ENCODE results near the gene CDH4.

CDH4 gene

GRCh38 chr20:61284752-61285151 lies 32.7 kb downstream of the CDH4 start:
- DNase-seq, result no peak

GRCh38 chr20:61285152-61285645 lies 33.1 kb downstream of the CDH4 start:
- no peak for DNase-seq

DNA sequence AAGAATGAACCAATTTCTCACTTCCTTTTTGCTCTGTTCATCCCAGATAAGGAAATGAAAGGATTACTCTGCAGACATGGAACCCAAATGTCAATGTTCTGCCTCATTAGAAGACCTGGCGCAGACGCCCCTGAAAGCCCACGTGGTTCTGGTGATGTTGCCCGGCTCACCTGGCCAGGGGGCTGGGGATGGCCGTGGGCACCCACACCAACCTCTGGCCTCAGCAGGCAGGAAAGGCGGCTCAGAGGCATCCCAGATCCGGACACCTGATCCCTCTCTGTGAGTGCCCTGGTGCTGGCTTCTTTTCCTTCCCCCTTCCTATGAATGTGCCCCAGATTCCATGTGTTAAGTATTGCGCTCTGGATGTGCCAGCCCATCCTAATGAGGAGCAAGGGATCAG lies 33.6 kb downstream of the CDH4 start:
- DNase-seq, result no peak

- DNase-seq, result no peak
Measured at GRCh38 chr20:61287583-61288275, 35.7 kb downstream of the CDH4 start.

GRCh38 chr20:61288331-61288784 lies 36.3 kb downstream of the CDH4 start:
- no peak for DNase-seq

DNA sequence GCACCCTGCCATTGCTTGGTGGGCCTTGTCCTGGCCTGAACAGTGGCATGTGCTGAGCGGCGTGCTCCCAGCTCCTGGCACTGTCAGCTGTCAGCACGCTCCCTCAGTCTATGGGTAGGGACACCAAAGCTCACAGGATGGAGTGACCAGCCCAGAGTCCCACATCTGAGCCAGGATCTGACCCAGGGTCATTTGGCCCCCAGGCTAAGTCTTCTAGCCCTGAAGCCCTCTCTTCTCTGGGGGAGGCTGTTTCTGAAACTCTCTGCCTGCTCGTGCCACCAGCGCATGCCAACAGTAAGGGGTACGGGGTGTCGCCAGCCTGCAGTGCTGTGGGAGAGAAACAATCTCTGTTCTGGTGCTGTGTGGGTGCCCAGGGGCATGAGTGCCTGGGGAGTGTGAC lies 37.1 kb downstream of the CDH4 start:
- DNase-seq, result no peak

DNA sequence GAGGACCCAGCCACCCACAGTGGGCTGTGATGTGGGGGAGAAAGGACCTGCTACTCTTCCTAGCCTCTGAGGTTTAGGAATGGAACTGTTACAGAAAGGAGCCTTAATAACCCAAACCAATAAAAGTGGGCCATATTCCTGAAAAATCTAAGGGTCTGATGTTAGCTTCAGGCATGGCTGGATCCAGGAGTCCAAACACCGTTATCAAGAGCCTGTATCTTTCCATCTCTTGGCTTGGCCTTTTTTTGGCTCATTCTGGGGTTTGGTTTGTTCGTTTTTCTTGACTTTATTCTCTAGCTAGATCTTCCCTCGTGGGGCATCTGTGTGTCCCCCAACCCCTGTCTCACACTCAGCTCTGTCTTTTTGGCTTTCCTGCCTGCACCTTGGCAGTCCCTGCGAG lies 38.7 kb downstream of the CDH4 start:
- DNase-seq, result no peak

- DNase-seq, result no peak
Measured at GRCh38 chr20:61291166-61291829, 39.2 kb downstream of the CDH4 start.

DNA sequence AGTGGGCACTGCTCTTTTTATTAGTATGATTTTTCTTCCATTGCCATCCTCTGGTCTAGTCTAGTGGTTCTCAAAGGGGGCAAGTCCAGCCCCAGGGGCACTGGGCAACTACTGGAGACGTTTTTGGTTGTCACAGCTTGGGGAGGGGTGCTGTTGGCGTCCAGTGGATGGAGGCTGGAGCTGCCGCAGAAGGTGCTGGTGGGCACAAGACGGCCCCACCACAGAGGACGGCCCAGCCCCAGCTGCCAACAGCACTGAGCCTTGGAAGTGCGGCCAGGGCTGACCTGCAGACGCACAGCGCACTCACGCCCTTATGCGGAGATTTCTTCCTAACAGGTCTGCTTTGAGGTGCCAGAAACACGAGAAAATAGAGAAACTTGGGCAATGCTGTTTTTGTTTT lies 40.3 kb downstream of the CDH4 start:
- no peak for DNase-seq

- DNase-seq, result no peak
Measured at GRCh38 chr20:61292821-61293612, 41.0 kb downstream of the CDH4 start.

DNA sequence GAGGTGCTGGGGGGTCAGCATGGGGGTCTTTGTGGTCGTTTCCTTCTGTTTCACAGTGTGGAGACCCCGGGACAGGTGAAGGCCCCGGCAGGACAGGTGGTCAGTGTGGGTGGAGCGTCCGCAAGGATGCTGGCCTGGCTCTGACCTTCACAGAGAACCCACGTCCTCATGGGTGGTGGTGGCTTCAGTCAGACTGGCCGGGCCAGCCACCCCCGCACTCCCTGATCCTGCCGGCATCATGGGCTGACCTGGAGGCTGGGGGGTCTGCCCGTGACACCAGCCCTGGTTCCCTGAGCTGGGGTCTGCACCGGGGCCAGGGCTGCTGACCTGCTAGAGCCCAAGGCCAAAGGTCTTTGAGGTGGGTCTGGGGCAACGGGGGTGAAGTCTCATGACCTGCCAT lies 41.9 kb downstream of the CDH4 start:
- DNase-seq, result no peak

GRCh38 chr20:61295249-61295648 lies 43.2 kb downstream of the CDH4 start:
- DNase-seq, result no peak

- DNase-seq, result no peak
Measured at GRCh38 chr20:61295682-61296628, 43.9 kb downstream of the CDH4 start.

DNA sequence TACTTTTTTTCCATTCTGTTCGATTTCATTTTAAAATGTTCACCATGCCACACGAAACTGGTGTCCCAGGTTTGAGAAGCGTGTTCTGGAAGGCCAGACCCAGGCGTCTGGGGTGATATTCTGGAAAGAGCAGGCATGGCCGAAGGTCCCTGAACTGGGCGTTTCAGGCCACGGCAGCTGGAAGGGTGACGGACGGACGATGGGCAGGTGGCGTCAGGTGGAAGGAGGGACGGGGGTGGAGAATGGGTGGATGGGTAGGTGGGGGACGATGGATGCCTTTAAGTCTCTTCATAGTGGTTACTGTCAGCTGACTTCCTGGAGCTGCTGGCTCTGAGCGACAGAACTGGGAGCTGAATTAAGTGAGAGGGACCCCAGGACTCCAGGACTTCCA lies 44.6 kb downstream of the CDH4 start:
- DNase-seq, result no peak

- DNase-seq, result no peak
Measured at GRCh38 chr20:61297491-61297890, 45.4 kb downstream of the CDH4 start.

DNA sequence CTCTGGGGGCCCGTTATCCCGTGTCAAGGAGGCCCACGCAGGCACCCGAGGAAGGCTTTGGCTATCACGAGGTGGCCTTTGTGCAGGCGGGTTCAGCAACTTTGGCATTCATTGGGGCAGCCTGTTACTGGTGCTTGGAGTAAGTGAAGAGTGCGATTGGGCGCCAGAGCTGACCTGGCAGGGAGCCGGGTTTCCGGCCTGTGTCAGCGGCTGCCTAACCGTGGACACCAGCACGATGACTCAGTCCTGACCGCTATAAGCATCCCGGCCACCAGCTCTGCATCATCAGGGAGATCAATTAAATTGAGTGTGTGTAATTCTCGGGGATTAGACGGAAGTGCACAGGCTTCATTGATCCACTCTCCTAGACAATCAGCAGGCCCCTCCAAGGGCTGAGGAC lies 45.9 kb downstream of the CDH4 start:
- DNase-seq, result peak in 1 of 2 experiments; percentile 19

DNA sequence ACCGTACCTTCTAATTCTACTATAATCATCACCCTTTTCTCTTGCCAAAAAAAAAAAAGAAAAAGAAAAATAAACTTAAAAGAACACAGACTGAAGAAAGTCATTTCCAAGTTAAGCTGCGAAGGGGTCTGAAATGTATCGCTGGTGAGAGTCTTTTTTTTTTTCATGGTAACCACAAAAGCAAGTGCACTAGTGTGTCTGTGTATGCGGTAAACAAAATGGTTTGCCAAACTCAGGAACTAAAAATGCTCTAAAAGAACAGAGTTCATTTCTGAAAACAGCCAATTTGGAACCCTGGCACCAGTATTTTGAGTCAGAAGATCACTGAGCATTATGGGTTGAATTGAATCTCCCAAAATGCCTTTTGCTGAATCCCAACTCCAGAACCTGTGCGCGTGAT lies 46.6 kb downstream of the CDH4 start:
- DNase-seq, result no peak

DNA sequence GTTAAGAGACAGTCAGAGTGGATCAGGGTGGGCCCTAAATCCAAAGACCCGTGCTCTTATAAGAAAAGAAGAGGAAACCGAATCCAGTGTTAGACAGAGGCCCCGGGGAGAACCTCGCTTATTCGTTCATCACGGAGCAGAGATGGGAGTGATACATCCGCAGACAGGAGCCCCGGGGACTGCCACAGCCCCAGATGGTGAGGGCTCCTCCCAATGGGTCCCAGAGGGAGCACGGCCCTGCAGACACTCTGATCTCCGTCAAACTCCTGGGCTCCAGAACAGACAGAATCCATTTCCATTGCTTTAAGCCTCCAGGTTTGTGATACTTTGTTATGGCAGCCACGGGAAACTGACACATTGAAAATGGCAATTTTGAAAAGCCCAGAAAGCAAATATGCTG lies 47.0 kb downstream of the CDH4 start:
- no peak for DNase-seq

DNA sequence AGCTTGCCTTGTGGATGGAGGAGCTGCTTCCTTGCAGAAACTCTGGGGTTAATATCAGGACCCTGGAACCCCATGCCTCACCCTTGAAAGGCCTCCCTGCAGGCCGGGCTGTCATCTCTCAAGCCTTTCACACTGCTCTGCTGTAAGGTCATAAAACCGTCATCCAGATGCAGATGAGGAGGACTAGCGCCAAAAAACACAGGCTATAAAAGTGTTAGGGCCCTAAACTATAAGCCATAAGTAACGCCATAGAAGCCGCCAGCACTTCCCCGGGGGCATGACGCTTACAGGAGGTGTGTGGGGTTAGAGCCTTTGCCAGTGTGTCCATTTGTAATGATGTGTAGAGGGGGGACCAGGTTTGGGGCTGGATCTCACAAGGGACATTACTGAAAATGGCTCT lies 47.6 kb downstream of the CDH4 start:
- no peak for DNase-seq

- DNase-seq, result no peak
Measured at GRCh38 chr20:61300293-61300692, 48.2 kb downstream of the CDH4 start.

DNA sequence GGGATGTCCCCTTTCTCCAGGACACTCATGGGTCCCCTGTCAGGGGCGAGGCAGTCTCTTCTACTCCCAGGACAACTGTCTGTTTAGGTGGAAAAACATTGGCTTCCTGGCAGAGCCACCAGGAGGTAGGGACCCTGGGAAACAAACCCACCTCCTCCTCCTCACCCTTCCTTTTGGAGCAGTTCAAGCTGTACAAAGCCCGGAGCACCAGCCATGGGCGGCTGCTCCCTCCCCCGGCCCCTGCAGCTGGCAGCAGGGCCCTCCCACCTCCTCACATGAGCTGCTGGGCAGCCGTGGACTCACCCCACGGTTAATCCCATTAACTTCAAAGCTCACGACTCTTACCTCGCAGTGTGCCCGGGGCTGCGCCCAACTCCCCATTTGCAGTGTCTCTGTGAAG lies 48.6 kb downstream of the CDH4 start:
- no peak for DNase-seq

- DNase-seq, result no peak
Measured at GRCh38 chr20:61301711-61302525, 49.9 kb downstream of the CDH4 start.

Data from SHP77 (cell line).